NT2/D1 (cell line): Measurements from ENCODE around the gene TACC3.

Experiments used
- SUZ12 ChIP-seq: IDR thresholded peaks from 2 replicates; pipeline ENCODE4 v1.6.1; 2011; ENCODE audit not compliant: insufficient read length, insufficient read depth; ENCODE audit errors: extremely low read depth
- ZNF274 ChIP-seq: IDR thresholded peaks from 2 replicates; pipeline ENCODE4 v1.6.1; 2011; ENCODE audit warnings: mild to moderate bottlenecking, low read depth, low read length

DNA sequence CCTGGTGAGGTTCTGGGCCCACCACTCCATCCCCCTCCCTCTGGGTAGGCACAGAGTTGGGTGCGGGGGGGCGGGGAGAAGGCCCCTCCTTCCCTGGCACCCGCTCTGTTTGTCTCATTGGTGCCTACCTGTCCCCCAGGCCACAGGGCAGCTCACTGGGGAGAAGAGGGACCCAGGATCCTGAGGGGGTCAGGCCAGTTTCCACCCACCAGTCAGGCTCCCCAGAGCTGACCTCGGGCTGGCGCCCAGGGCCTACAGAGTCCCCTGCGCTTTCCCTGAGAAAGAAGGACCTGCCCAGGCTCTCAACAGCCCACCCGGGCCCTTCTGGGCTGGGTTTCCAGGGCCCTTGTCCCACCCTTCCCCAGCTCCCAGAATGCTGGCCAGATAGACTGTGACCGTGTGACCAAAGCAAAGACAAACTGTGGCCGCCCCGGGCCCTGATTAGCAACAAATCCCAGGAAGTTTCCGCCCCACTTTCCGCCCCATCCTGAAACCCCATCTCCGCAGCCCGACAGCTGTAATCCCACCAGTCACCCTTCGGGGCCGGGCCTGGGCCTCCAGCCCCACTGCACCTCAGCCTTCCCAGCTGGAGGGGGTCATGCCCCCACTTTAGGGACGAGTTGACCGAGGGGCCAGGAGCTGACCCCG is 38.0 kb downstream of the TACC3 start:
- no peak for TF ChIP-seq ZNF274
- no peak for TF ChIP-seq SUZ12
